Right renal cortex interstitium (tissue), 3 donors: ENCODE results near the gene NUDT10. TPM values are rescaled to one million over a fixed set of nuclear protein-coding genes. Genes with fewer than 3 reads are reported as not detected.
"Not testable (repeated sequence)": the region's sequence is repeated elsewhere in the genome, so short reads cannot be mapped to it uniquely, and the experiment has no call there.

ENCODE experiments used
- DNase-seq, 3 donors: peaks; one replicate each; pipeline ENCODE4 v3.0.0-alpha.2; 2013; ENCODE audit warnings: low read depth in 3 of 3, low spot score in 2 of 3
- polyA plus RNA-seq, 3 donors: library from polyadenylated mRNA; unstranded; fragments of 120-200 nt; gene quantifications; one replicate each; pipeline ENCODE4 v1.2.1, GENCODE V29; 2013; ENCODE audit not compliant: insufficient read length in 3 of 3

The NUDT10 gene
- polyA plus RNA-seq = 10 to 100 TPM; 11.6 to 12.4 (median 12.1) TPM

DNA sequence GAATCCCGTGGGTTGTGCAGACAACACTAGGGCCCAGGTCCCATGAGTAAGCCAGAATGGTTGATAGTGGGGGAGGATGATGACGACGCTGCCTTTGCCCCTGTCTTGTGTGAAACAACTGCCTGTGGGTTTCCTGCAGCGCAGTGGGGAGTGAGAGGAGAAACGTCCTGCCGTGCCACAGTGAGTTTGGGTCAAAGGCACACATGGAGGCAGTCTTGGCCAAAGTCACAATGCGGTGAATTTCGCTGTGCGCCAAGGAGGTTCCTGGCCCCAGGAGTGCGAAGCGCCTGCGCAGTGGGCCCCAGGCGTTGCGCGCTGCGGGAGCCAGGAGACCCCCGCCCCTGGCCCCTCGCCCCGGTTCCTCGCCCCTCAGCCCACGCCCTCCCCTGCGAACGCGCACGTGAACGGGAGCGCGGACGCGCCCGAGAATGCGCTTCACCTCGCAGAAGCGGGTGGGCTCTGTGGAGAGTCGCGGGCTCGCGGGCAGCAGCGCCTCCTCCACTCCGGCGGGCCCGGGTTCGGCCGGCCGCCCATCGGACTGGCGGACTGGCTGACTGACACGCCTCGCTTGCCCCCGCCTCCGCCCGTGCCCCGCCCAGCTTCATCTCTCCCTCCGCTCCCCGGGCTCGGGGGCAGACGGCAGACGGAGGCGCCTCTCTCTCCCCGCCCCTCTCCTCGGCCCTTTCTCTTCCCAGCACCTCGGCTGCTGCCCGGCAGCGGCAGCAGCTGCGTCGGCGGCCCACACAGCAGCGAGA, at the start of gene NUDT10:
NUDT10 (plus strand) TSS at position 635 of the 755 bp plus-strand sequence. CDS start 144 bp downstream, outside the sequence.
- DNase-seq = no peak

DNA sequence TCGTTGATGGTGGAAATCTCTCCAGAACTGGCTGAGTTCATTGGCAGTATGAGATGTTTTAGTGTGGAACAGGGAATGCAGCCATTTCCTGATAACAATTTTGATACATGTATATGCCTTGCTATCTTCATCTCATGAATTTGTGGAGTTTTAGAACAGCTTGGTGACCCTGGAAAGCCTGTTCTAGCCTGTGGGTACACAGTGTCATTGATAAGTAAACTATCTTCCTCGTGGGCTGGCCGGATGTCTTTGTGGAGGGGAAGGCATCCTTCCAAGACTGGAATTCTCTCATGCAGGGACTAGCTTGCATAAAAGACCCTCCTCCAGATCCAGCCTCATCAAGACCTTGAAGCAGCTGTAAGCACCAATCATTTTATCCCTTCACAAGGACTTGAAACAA, 40.2 kb upstream of the NUDT10 start:
- DNase-seq = no peak

DNA sequence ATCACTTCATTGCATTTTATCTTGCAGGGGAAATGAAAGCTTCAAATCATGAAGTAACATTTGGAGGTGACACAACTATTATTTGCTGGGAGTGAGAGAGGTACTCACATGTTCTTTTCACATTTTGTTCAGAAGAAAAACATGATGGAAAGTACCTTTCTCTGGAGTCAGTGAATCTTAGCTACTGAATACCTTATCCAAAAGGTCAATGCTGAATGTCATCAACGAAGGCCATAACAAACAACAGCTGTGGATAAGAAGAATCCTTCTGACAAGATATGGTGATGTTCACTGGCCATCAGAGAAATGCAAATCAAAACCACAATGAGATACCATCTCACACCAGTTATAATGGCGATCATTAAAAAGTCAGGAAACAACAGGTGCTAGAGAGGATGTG, 36.5 kb upstream of the NUDT10 start:
- DNase-seq = no peak

- DNase-seq = no peak
These were observed 16.4 kb upstream of the NUDT10 start for GRCh38 chrX:51316271-51316670.

DNA sequence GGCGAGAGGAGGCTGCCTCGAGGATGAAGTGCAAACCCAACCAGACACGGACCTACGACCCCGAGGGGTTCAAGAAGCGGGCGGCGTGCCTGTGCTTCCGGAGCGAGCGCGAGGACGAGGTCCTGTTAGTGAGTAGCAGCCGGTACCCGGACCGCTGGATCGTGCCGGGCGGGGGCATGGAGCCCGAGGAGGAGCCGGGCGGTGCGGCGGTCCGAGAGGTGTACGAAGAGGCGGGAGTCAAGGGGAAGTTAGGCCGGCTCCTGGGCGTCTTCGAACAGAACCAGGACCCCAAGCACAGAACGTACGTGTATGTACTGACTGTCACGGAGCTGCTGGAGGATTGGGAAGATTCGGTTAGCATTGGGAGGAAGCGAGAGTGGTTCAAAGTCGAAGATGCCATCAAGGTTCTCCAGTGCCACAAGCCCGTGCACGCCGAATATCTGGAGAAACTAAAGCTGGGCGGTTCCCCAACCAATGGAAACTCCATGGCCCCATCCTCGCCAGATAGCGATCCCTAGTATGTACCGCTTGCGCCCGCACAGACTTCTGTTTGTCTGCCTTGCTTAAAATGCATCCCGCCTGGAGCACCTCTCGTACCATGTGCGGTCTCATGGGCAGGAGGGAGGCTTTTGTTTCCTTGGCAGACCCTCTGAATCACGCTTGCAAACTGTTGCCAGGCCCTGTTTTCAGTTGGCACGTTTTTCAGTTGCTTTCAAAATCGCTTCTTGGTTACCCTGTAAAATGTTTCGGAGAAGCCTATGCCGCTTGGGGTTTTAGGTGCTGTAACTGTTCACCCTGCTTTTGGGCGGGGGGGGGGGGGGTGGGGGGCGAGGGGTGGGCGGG, 542 bp downstream of the NUDT10 start:
- DNase-seq = not testable (repeated sequence)

DNA sequence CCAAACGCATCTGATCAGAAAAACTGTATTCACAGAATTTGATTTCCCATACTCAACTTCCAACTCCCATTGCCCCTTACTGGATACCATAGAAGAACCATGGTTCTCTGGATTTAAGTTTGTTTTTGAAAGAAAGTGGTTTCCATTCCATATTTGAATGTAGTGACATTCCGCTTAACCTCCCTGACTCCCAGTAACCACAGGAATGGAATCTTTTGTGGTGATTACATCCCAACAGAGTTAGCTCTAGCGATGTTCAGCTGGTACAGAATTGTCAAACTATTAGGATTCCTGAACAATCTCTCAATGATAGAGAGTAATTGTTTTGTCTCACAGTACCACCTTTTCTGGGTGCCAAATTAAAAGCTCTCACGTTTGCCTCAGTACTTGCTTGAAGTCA, 1.7 kb downstream of the NUDT10 start:
- no peak for DNase-seq

GRCh38 chrX:51336584-51336983, 4.0 kb downstream of the NUDT10 start:
- DNase-seq = no peak

GRCh38 chrX:51361251-51361650, 28.6 kb downstream of the NUDT10 start:
- no peak for DNase-seq

DNA sequence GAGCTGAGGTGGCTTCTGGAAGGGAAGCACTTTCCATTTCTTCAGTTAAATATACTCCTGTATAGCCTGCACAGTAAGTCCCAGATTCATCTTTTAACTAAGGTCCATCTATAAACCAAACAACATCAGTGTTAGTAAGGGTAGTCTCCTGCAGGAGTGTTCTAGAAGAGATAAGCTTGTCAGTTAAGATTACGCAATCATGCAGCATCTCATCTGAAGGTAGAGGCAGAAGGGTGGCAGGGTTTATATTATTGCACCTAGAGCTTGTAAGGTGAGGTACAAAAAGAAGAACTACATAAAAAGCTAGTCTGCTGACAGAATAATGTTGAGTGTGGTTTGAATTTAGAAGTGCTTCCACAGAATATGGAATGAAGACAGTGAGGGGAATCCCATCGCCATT, 44.0 kb downstream of the NUDT10 start:
- no peak for DNase-seq

Other genes starting within 250 kb of the NUDT10 start
- 10 to 100 TPM; 13.3 to 15.6 (median 14.4) TPM for gene NUDT11, start 163.8 kb downstream of the NUDT10 start, polyA plus RNA-seq